ES-I3 (cell line): Measurements from ENCODE around the gene GZMM.
A peak's percentile ranks its signal among the peaks of the same experiment; 100 is the strongest.

ENCODE experiments used
- H3K36me3 ChIP-seq: 2 replicates; pipeline ENCODE4 v1.6.1; 2013; ENCODE audit warnings: mild to moderate bottlenecking, low read length, control low read depth, moderate library complexity; ENCODE audit not compliant: insufficient read depth
- H3K4me1 ChIP-seq: 2 replicates; pipeline ENCODE4 v1.6.1; 2013; ENCODE audit warnings: mild to moderate bottlenecking, control low read depth, low read length; ENCODE audit not compliant: insufficient read depth
- H3K9ac ChIP-seq: 2 replicates; pipeline ENCODE4 v1.6.1; 2013; ENCODE audit warnings: low read depth, mild to moderate bottlenecking, low read length, moderate library complexity
- H3K9me3 ChIP-seq: 2 replicates; pipeline ENCODE4 v1.6.1; 2013; ENCODE audit warnings: mild to moderate bottlenecking, low read length, moderate library complexity; ENCODE audit not compliant: control insufficient read depth, insufficient read depth

The GZMM gene

DNA sequence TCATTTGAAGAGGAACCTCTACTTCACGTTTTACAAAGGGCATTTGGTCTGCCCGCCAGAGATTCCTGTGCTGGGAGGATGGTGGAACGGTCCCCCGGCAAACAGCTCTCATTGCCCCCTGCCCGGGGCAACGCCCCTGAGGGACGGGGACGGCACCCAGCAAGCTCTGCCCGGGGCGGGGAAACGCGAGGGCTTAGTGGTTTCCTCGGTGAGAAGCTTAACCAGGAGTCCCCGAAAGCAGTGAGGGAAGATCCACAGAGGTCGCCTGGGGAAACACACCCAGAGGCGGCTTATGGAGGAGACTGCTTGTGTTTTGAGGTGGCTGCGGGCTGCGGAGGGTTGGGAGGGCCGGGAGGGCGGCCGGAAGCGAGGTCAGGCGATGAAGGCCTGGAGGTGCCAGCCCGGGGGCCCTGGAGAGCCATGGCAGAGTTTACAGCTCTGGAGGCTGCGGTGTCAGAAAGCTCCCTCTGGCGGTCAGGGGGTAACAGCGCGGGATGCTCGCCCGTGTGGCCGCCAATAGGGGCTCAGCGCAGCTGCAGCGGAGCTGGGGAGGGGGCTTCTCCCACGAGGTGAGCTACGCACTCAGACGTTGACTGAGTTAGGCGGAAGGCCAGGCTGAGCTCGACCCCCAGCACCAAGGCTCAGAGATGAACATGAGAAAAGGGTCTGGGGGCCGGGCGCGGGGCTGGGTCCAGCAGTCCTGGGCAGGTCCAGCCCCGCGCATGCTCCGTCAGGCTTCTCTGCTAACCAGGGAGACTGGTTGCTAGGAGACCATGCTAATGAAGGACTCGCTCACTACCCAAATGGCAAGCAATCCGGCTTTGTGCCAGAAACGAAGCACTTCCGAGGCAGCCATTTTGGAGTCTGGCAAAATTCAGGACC lies 37.2 kb upstream of the GZMM start:
- Histone ChIP-seq H3K9ac (peak overlapping the region; percentile 84), H3K4me1 (no peaks in the 10 kb centered on the region), H3K36me3 (no peaks in the 10 kb centered on the region), H3K9me3 (no peaks in the 10 kb centered on the region; the same call in 1 of the 2 replicates)

DNA sequence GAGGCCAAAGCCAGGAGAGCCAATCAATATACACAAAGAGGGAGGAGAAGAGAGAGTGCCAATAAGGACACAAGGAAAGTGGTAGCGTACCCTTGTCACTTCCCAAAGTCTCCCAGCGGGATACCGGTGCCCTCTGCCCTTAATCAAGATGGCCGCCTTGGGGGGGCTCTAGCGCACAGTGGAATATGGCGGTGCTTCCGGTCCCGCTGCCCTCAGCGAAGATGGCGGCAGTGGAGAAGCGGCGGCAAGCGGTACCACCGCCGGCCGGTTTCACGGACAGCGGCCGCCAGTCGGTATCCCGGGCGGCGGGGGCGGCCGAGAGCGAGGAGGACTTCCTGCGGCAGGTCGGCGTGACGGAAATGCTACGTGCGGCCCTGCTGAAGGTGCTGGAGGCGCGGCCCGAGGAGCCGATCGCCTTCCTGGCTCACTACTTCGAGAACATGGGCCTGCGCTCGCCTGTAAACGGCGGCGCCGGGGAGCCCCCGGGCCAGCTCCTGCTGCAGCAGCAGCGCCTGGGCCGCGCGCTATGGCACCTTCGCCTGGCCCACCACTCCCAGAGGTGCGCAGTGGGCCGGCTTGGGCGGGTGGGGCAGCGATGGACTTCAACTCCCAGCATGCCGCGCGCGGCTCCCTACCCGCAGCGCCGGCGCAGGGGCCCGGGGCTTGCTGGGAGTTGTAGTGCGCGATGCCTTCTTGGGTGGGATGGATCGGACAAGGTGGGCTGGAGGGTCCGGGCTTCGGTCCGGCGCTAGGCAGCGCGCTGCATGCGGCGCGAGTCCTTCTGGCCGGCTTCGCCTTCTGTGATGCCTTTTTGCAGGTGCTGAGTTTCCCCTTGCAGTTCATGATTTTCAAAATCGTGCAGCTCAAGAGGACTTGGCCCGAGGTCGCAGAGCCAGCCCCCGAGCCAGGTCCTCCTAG lies 36.3 kb upstream of the GZMM start, which contains the start of gene TPGS1:
Gene TPGS1 (plus strand): TSS at position 212 of the 918 bp plus-strand sequence. CDS start 10 bp downstream, at position 222.
- Histone ChIP-seq H3K9me3 (no peaks in the 10 kb centered on the region; the same call in 1 of the 2 replicates), H3K36me3 (no peaks in the 10 kb centered on the region), H3K9ac (peak within 1 kb of the TSS; percentile 84), H3K4me1 (no peaks in the 10 kb centered on the region)

DNA sequence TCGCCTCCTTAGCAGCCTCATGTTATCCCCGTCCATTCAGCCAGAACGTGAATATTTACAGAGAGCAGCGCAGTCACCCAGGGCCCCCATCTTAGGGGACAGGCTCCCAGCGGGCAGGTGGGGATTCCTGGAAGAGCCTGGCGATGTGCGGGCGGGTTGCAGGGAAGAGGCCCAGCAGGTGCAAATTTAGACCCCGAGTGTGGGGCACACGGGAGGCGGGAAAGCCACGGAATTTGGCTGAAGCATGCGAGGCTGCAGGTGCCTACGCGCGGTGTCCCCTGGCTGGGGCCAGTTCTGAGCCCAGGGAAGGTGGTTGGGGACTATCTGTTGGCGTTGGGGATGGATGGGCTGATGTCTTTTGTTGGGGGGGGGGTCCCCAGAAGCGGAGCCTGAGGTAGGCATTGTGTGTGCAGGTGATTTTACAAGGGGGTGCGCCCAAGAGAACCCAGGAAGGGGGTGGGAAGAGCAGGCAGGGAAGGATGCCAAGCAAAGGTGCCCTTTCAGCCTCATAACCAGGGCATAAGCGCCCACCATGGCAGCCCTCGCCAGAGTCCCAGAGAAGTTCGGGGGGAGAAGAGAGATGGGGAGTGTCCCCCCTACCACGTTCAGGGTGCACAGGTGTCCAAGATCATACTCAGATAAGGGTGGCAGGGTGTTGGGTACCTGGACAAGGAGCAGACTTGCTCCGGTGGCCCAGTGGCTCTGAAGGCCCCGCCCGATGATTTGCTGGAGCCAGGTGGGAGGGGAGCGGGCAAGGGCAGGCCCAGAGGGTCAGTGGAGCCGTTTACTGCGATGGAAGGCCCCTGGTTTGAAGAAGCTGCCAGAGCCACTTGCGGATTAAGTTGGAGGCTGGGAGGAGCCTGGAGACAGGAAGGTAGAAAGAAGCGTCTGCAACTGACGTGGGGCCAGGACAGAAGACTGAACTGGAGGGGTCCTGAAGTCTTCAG lies 35.4 kb upstream of the GZMM start:
- peak overlapping the region; percentile 84; the same call in 1 of the 2 replicates for H3K9ac ChIP-seq

DNA sequence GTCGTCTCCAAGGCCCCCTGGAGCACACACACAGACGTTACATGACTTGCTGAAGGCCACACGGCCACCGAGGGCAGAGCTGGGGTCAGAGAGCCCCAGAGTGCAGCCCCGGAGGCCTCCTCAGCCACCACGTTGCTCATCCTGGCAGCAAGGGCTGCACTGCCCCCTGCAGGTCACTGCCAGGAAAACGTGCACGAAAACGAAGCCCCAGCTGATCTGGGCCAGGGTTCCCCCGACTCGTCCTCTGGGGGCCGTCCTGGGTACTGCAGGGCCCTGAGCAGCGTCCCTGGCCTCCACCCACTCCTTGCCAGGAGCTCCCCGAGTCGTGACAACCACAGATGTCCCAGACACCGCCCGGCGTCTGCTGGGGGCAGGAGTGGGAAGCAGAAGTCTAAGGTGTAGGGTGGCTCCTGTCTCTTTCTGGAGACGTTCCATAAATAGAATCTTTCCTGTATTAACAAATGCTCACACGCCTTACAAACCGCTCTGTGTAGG lies 33.2 kb upstream of the GZMM start:
- Histone ChIP-seq H3K36me3 (no peaks in the 10 kb centered on the region; the same call in 1 of the 2 replicates), H3K9ac (peak overlapping the region; percentile 31; the same call in 1 of the 2 replicates), H3K4me1 (no peaks in the 10 kb centered on the region), H3K9me3 (no peaks in the 10 kb centered on the region; the same call in 1 of the 2 replicates)

More for the DNA sequence above, 35.4 kb upstream of the GZMM start:
- Histone ChIP-seq H3K4me1 (no peaks in the 10 kb centered on the region), H3K36me3 (no peaks in the 10 kb centered on the region), H3K9me3 (no peaks in the 10 kb centered on the region; the same call in 1 of the 2 replicates)

DNA sequence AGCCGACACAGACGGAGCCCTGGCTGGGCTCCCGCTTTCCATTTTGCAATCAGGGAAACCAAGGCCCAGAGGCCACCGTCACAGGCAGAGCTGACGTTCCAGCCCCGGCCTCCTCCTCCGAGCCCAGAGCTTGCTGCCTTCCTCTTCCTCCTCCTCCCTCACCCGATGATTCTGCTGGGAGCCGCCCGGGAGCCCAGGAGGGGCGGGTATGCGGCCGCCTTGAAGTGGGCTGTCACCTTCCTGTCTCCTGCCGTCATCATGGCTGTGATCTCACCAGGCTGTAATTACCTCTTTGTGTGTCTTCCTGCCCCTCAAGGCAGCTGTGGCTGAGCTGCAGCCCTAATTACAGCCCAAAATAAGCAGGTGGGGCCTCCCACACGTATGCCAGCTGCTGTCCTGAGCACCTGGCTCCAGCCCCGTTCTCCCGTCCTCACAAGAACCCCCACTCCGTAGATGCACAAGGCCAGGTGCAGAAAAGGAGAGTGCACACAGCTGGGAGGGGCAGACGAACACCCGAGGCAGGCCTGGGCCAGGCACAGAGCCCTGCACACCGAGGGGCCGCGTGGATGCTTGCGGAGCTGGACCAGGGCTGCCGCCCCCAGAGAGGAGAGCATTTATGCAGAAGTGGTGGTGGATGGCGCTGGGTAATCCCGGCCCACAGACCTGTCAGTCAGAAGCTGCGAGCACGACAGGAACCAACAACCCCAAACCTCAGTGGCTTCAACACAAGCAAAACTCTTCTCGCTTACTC lies 32.6 kb upstream of the GZMM start:
- Histone ChIP-seq H3K36me3 (no peaks in the 10 kb centered on the region; the same call in 1 of the 2 replicates), H3K9me3 (no peaks in the 10 kb centered on the region; the same call in 1 of the 2 replicates), H3K4me1 (no peaks in the 10 kb centered on the region), H3K9ac (peak overlapping the region; percentile 31; the same call in 1 of the 2 replicates)

DNA sequence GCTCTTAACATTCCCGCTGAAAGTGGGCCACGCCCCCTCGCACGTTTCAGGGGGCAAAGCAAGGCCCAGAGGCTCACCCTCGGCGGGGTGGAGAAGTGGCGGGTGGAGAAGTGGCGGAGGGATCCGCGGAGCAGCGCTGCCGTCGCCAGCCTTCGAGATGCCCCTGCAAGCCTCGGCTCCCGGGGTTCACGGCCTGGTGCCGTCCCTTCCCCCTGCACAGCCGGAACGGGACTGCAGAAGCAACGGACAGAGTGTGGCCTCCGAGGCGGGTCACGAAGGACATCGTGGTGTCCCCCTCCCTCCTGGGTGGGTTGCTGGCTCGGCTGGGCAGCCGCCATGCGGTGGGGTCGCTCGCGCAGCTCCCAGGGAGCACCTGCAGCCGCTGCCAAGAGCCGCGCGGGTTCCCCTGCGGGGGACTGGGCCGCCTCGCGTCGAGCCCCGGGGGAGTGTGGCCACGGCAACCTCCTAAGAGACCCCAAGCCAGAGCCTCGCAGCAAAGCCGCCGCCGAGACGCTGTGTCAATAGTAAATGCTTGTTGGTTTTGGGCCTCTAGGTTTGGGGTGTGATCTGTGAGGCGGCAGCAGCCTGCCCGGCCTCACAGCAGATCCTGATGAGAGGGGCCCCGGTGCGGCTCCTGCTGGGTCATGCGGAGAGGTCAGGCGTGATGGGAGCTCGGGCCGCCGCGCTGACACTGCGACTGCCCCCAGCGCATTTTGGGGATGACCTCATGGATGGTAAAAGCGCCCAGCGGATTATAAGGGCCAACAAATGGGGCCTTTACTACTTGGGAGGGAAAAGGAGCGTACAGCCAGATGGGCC lies 31.1 kb upstream of the GZMM start:
- H3K9ac ChIP-seq = peak overlapping the region; percentile 22; the same call in 1 of the 2 replicates
- no peaks in the 10 kb centered on the region for H3K4me1 ChIP-seq
- H3K36me3 ChIP-seq = no peaks in the 10 kb centered on the region; the same call in 1 of the 2 replicates
- H3K9me3 ChIP-seq = no peaks in the 10 kb centered on the region; the same call in 1 of the 2 replicates

DNA sequence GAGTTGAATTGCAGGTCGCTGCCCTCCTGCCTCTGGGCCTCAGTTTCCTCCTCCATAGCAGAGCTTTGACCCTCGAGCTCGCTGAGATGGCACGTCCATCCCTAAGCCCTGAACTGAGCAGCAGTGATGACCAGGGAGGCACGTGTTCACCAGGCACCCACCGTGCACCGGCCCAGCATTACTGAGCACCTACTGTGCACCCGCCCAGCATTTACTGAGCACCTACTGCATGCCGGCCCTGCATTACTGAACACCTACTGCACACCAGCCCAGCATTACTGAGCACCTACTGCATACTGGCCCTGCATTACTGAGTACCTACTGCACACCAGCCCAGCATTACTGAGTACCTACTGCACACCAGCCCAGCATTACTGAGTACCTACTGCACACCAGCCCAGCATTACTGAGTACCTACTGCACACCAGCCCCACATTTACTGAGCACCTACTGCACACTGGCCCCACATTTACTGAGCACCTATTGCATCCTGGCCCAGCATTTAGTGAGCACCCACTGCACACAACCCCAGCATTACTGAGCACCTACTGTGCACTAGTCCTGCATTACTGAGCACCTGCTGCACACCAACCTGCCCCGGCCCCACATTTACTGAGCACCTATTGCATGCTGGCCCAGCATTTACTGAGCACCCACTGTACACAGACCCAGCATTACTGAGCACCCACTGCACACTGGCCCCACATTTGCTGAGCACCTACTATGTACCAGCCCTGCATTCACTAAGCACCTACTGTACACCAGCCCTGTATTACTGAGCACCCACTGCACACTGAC lies 30.3 kb upstream of the GZMM start:
- Histone ChIP-seq H3K36me3 (no peaks in the 10 kb centered on the region; the same call in 1 of the 2 replicates), H3K4me1 (no peaks in the 10 kb centered on the region), H3K9me3 (no peaks in the 10 kb centered on the region; the same call in 1 of the 2 replicates), H3K9ac (no peak overlapping the region; the same call in 1 of the 2 replicates)

DNA sequence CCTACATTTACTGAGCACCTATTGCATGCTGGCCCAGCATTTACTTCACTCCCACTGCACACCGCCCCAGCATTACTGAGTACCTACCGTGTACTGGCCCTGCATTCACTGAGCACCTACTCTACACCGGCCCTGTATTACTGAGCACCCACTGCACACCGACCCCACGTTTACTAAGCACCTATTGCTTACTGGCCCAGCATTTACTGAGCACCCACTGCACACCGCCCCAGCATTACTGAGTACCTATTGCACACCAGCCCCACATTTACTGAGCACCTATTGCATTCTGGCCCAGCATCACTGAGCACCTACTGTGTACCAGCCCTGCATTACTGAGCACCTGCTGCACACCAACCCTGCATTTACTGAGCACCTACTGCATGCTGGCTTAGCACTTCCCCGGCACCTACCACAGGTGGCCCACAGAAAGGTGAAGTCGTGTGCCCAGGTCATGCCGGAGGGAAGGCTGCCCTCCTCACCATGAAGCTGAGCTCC lies 29.6 kb upstream of the GZMM start:
- Histone ChIP-seq H3K4me1 (no peaks in the 10 kb centered on the region), H3K36me3 (no peaks in the 10 kb centered on the region; the same call in 1 of the 2 replicates), H3K9ac (no peak overlapping the region), H3K9me3 (no peaks in the 10 kb centered on the region; the same call in 1 of the 2 replicates)

DNA sequence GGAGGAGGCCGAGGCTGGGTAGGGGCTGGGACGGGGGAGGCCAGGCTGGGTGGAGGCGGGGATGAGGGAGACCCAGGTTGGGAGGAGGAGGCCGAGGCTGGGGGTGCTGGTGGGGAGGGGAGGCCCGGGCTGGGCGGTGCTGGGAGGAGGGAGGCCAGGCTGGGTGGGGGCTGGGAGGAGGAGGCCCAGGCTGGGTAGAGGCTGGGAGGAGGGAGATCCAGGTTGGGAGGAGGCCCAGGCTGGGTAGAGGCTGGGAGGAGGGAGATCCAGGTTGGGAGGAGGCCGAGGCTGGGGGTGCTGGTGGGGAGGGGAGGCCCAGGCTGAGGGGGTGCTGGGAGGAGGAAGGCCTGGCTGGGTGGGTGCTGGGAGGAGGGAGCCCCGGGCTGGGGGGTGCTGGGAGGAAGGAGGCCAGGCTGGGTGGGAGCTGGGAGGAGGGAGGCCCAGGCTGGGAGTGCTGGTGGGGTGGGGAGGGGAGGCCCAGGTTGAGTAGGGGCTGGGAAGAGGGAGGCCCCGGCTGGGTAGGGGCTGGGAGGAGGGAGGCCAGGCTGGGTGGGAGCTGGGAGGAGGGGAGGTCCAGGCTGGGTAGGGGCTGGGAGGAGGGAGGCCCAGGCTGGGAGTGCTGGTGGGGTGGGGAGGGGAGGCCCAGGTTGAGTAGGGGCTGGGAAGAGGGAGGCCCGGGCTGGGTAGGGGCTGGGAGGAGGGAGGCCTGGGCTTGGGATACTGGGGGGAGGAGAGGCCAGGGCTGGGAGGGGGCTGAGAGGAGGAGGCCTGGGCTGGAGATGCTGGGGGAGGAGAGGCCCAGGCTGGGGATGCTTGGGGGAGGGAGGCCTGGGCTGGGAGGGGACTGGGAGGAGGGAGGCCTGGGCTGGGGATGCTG lies 25.9 kb upstream of the GZMM start:
- Histone ChIP-seq H3K9ac (no peak overlapping the region), H3K4me1 (no peaks in the 10 kb centered on the region), H3K36me3 (no peaks in the 10 kb centered on the region; the same call in 1 of the 2 replicates), H3K9me3 (no peaks in the 10 kb centered on the region; the same call in 1 of the 2 replicates)

DNA sequence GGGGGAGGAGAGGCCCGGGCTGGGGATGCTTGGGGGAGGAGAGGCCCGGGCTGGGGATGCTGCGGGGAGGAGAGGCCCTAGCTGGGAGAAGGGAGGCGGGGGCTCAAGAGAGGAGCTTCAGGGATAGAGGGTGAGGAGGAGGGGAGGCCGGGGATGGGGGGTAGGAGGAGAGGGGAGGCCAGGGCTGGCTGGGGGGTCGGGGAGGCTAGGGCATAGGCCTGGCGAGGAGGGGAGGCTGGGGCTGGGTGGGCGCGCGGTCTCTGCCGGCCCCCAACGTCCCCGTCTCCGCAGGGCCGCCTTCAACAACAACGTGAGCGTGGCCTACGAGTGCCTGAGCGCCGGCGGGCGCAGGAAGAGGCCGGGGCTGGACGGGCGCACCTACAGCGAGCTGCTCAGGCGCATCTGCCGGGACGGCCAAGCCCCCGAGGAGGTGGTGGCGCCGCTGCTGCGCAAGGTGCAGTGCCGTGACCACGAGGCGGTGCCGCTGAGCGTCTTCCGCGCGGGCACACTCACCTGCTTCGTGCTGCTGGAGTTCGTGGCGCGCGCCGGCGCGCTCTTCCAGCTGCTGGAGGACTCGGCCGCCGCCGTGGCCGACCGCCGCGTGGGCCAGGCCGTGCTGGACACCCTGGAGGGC lies 25.1 kb upstream of the GZMM start:
- Histone ChIP-seq H3K36me3 (no peaks in the 10 kb centered on the region; the same call in 1 of the 2 replicates), H3K9me3 (no peaks in the 10 kb centered on the region; the same call in 1 of the 2 replicates), H3K4me1 (no peaks in the 10 kb centered on the region), H3K9ac (no peak overlapping the region)
